H1 (cell line): ENCODE results near the gene LIPJ.

Experiments used
- CBX5 ChIP-seq: fragments of 300-800, 300-1000 bp; sonication (generic); IDR thresholded peaks from 2 replicates; pipeline ENCODE4 v1.7.1; 2016; ENCODE audit warnings: antibody characterized with exemption, low read length, low read depth
- CBX8 ChIP-seq: fragments of 300-800, 300-1000 bp; sonication (generic); IDR thresholded peaks from 2 replicates; pipeline ENCODE4 v1.7.1; 2016; ENCODE audit warnings: low read depth, low read length, borderline replicate concordance
- CREB1 ChIP-seq: IDR thresholded peaks from 2 replicates; pipeline ENCODE4 v1.6.1; 2012; ENCODE audit warnings: inconsistent platforms
- CTCF ChIP-seq, 3 experiments: IDR thresholded peaks; 1 replicate in 2 of 3; 2 replicates in 1 of 3; pipeline versions ENCODE4 v1.5.1 to v1.6.1; 2011; ENCODE audit warnings: low read length in 3 of 3, mild to moderate bottlenecking in 3 of 3, inconsistent platforms in 2 of 3, low read depth in 1 of 3, moderate library complexity in 1 of 3; ENCODE audit not compliant: insufficient read depth in 1 of 3; ENCODE audit errors: control extremely low read depth in 1 of 3
- EP300 ChIP-seq, 2 experiments: IDR thresholded peaks; 1 replicate in 1 of 2; 2 replicates in 1 of 2; pipeline ENCODE4 v1.6.1; 2011 to 2012; ENCODE audit warnings: low read depth in 2 of 2, low read length in 2 of 2, mild to moderate bottlenecking in 2 of 2, borderline replicate concordance in 1 of 2, inconsistent platforms in 1 of 2, moderate library complexity in 1 of 2
- EZH2 ChIP-seq: fragments of 200-600 bp; sonication (generic); IDR thresholded peaks from 2 replicates; pipeline ENCODE4 v1.7.1; 2012; ENCODE audit warnings: low read depth, mild to moderate bottlenecking, moderate library complexity, low read length, inconsistent platforms; ENCODE audit not compliant: severe bottlenecking
- HDAC6 ChIP-seq: IDR thresholded peaks from one replicate; pipeline ENCODE4 v1.7.1; 2012; ENCODE audit warnings: low read depth, mild to moderate bottlenecking, inconsistent platforms, low read length, moderate library complexity
- JUND ChIP-seq: IDR thresholded peaks from 2 replicates; pipeline ENCODE4 v1.6.1; 2011; ENCODE audit warnings: mild to moderate bottlenecking, improper control_type of control experiment, low read length
- POLR2A ChIP-seq, 2 experiments: IDR thresholded peaks; 1 replicate in 1 of 2; 2 replicates in 1 of 2; pipeline ENCODE4 v1.6.1; 2011; ENCODE audit warnings: low read depth in 2 of 2, low read length in 2 of 2, mild to moderate bottlenecking in 2 of 2; ENCODE audit errors: control extremely low read depth in 1 of 2
- POLR2AphosphoS5 ChIP-seq: IDR thresholded peaks from 2 replicates; pipeline ENCODE4 v1.6.1; 2011; ENCODE audit warnings: low read depth, low read length
- RAD21 ChIP-seq, 2 experiments: IDR thresholded peaks in 1 of 2; conservative IDR thresholded peaks in 1 of 2; 2 replicates each; pipeline ENCODE4 v1.6.1; 2011; ENCODE audit warnings: low read depth in 2 of 2, low read length in 2 of 2, improper control_type of control experiment in 1 of 2, inconsistent platforms in 1 of 2, mild to moderate bottlenecking in 1 of 2, moderate library complexity in 1 of 2
- RFX5 ChIP-seq: IDR thresholded peaks from 2 replicates; pipeline ENCODE4 v1.6.1; 2011; ENCODE audit warnings: low read depth, low read length, improper control_type of control experiment, borderline replicate concordance
- SIRT6 ChIP-seq: IDR thresholded peaks from one replicate; pipeline ENCODE4 v1.7.1; 2012; ENCODE audit warnings: low read length, inconsistent platforms
- TCF12 ChIP-seq: IDR thresholded peaks from 2 replicates; pipeline ENCODE4 v1.6.1; 2011; ENCODE audit warnings: low read depth, mild to moderate bottlenecking, low read length

DNA sequence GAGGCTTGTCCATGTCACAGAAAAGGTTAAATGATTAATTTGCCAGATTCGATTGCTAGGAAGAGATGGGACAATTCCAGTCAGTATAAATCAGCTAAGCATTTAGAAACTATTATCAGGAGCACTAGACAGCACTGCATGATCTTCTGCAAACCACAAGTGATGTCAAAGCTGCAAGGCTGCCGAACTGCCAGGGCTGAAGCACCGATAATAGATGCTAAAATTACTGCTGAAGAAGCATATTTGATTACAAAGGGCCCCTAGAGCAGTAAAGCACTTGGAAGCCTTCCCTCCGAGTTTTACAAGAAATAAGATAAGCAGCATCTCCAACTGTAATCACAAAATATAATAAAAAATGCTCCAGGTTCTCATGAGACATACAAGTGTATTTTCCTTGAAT, 44.0 kb upstream of the LIPJ start:
- TF ChIP-seq POLR2AphosphoS5 (no peak), TCF12 (no peak), POLR2A (IDR thresholded peaks at IDR 0.05; ENCODE audit: control extremely low read depth in 1 of 2, low read depth in 2 of 2, low read length in 2 of 2) (no peak), CTCF (IDR thresholded peaks at IDR 0.05; ENCODE audit: control extremely low read depth in 1 of 3, insufficient read depth in 1 of 3, low read depth in 1 of 3, low read length in 3 of 3) (no peak), CREB1 (no peak), RAD21 (IDR thresholded peaks at IDR 0.05 in 1 of 2, conservative IDR thresholded peaks at IDR 0.05 in 1 of 2; ENCODE audit: low read depth in 2 of 2, low read length in 2 of 2) (no peak), CBX5 (no peak), JUND (no peak), EZH2 (no peak), SIRT6 (no peak), HDAC6 (no peak), RFX5 (no peak), EP300 (IDR thresholded peaks at IDR 0.05; ENCODE audit: borderline replicate concordance in 1 of 2, low read depth in 2 of 2, low read length in 2 of 2) (no peak), CBX8 (no peak)
